Retina (tissue), 1 donor: ENCODE measurements around the gene DROSHA.

Experiments
- DNase-seq: peaks from one replicate; pipeline ENCODE4 v3.0.0-alpha.2; 2016

DROSHA gene

GRCh38 chr5:31516802-31517201, 15.1 kb downstream of the DROSHA start:
- no peak for DNase-seq

- no peak for DNase-seq
Observed at GRCh38 chr5:31511305-31511704, 20.6 kb downstream of the DROSHA start.

DNA sequence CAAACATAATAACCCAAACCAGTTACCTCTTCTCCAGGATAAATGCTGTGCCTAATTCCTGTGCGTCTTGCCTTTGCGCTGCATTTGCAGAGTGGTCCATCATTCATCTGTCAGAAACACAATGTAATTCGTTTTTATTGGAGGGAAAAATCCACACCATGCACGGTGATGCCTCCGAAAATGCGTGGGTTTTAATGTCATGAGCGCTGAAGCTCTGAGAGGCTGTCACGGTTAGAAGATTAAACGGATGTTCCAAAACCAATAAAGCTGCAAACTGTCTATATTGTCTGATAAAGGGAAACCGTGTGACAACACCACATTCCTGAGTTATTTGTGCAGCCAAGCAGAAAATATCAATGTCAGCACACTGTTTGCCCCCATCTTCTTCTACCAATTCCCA, 27.4 kb downstream of the DROSHA start:
- DNase-seq: no peak

DNA sequence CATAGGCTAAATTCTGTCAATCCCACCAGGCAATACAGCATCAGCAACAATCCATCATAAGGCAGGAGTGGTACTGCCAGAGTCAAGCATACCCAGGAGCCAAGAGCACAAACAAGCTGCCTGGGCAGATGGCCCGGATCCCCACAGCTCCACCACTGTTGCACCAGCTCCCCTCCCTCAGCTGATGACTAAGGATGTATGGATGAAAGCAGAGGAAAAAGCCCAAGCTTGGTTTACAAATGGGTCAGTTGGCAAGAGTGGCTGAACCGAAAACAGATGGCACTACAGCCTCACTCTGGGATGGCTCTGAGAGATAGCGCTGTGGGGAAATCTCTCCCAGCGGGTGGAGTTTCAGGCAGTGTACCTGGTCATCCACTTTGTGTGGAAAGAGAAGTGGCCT, 29.4 kb downstream of the DROSHA start:
- DNase-seq: no peak

DNA sequence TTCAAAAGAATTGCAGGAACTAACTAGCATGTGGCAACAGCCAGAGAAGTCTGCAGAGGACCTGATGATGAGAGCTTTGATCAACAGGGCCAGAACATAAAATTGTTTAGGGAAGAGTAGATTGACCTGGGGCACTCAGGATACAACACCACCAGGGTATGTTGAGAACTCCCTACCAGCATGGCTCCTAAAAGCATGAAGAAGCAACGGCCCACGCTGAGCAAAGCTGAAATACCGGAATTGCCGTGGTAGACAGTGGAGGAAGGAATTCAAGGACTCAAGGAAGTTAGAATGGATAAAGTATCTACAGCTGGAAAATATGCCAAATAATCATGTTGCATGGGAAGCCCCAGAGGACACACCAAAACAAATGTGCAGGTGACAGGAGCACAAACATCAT, 31.6 kb downstream of the DROSHA start:
- no peak for DNase-seq

DNA sequence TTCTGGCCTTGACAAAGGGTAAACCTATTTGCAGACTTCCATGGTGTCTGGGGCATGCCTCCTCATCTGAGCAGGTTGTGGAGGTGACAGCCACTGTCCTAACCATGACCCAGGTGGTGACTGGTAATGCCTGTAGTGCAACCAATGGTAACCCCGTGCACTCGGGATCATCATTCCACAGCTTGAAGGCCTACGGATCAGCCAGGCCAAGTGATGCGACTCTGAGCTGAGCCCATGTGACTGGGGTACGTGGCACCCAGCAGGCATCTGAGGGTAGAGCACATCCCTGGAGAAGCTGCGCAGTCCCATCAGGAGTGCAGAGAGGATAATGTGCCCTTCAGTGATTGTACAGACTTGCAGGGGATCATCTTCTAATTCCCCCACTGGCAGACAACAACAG, 35.0 kb downstream of the DROSHA start:
- DNase-seq: no peak

DNA sequence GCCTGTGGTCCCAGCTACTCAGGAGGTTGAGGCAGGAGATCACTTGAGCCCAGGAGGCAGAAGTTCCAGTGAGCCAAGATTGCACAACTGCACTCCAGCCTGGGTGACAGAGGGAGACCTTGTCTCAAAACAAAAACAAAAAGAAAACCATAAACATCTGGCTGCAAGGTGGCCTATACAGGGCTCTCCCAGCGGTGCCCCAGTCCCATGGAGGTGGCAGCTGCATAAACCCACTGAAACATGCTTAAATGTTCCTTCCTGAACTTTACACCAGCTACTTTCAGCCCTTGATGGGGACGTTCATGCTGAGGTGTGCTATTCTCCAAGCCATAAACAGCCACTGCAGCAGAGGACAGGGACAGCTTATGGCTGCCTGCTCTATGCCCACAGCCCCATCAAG, 35.6 kb downstream of the DROSHA start:
- DNase-seq: no peak

DNA sequence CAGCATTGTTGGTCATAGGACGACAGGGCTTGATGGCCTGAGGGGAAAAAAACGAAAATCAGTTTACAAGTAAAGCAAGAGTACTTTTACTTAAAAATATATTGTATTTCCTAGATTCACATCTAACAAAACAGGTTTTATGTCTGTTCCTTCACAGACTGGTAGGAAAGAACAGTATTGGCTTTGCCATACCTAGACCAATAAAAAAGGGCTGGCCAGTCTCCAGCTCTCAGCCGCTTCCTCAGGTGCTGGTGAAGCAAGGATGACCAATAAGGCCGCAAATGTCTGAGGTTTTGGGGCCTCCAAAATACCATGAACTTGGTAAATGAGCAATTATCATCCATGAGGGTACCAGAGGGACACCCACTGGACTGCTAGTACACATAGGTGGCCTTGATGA, 36.6 kb downstream of the DROSHA start:
- DNase-seq: no peak

DNA sequence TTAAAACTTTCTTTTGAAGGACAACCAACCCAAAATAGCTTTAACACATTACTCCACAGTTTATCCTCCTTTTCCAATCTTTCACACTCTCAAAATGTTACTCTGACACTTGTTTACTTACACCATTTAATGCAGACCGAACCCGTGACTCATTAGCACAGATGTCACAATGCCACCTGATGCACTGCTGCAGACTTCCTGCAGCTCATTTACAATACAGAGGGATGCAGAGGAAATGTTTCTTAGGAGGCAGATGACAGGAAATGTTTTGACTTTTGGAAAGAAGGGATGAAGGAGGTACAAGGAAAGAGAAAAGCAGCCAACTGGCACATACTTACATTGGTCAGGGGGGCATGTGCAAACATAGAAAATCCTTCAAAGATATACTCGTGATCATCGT, 39.0 kb downstream of the DROSHA start:
- DNase-seq: no peak

DNA sequence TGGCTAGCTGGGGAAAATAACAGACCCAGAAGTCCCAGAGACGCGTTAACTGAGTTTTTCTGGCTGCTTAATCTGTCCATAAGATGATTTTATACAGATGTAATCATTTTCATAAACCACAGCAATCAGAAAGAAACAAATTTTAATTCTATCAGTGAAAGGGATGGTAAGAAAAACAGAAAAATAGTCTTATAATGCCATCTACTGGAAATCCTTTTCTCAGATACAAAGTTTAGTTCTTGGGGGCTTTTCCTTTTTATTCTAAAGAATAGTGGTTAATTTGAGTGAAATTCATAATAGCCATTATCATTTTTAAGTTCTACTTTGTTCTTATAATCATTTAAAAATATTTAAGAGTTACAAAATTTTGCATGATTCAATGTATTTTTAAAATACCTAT, 44.4 kb downstream of the DROSHA start:
- DNase-seq: no peak

- DNase-seq: no peak
Observed at GRCh38 chr5:31486441-31486840, 45.5 kb downstream of the DROSHA start.

- no peak for DNase-seq
Observed at GRCh38 chr5:31485376-31486207, 46.3 kb downstream of the DROSHA start.

DNA sequence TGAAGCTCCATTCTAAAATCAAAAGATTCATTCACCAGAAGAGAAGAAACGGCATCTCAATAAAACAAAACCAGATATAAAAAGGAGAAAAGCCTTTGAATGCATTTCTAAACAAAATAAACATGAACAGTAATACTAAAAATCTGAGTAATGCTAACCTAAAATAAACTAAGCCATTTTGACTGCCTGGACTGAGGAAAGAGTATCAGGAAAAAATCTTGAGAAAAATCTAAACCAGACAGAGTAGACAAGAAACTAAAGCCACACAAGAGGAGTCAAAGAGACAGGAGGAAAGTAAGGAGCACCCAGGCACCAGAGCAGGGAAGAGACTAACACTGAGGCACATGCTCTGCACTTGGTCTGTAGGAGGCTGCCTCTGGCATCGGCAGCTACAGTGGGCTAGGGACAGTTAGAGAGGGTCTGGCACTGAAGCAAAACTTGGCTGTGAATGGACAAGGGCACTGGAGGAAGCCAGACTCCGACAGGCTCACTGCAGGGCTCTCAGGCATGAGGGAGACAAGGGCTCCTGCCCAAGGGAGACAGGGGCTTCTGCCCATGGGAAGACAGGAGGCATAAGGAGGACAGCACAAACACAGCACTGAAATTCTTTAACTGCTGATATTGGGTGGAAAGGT, 50.2 kb downstream of the DROSHA start:
- DNase-seq: no peak

DNA sequence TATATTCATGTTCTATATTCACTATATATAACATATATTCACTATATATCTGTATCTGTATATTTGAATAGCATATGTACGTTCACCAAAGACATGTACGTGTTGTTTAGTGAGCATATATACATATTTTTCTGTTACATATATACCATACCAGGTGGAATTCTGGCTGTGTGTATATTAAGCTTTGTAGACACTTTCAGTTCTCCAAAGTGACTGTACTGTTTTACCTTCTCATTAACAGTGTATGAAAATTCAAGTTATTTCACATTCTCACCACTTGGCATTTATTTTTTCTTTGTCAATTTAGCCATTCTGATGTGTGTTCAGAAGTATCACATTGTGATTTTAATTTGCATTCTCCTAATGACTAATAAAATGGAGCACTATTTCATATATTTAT, 52.2 kb downstream of the DROSHA start:
- no peak for DNase-seq

- DNase-seq: no peak
Observed at GRCh38 chr5:31478901-31479300, 53.0 kb downstream of the DROSHA start.

- DNase-seq: no peak
Observed at GRCh38 chr5:31477971-31478370, 53.9 kb downstream of the DROSHA start.

DNA sequence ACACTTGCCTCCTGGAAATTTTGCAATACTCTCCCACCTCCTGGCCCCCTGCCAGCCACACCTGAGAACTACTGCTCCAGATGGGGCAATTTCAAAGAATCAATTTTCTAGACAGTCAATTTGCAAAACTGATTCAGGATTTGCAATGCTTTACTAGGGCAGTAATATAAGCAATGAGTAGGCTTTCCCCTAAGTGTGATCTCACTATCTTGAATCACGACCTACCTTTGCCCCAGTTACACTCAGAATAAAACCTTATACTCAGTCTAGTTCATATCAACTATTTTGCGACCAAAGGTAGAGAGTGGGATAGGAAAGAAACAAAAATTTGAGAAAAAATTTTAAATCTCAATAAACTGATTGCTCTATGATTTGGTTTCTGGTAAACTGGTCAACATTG, 54.4 kb downstream of the DROSHA start:
- DNase-seq: no peak

DNA sequence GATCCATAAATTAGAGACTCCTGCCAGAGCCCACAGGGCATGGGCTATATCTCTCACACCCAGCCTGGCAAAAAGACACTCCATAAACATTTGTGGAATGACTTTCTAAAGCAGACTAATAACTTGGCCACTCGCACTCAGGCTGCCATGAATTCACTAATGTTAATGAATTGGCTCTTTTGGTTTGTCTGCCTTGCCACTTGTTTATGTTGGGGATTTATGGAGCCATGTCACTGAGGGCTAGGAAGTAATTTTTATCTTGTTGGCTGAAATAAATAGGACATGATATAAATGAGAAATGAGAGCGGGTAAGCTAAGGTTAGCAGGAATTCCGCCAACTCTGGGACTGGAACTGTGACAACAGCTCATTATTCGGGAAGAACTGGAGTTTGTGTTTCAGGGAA, 55.2 kb downstream of the DROSHA start:
- no peak for DNase-seq

GRCh38 chr5:31471916-31472315, 60.0 kb downstream of the DROSHA start:
- DNase-seq: no peak

DNA sequence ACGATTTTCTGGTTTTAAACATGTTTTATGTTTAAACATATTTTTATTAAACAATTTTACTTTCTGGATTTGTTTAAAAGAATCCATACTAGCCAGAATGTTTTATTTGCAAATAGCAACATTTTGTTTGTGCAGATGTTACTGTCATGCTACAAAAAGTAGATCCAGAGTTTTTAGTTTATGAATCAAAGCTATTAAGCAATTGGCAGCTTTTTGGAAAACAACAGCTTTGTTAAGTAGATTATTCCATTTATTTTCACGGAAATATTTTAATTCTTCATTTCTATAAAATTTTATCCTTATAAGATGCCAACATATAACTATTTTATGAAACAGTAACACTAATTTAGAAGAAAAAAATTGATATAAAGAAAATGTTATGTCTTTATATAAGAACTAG, 60.9 kb downstream of the DROSHA start:
- DNase-seq: no peak

GRCh38 chr5:31470608-31471007, 61.3 kb downstream of the DROSHA start:
- no peak for DNase-seq

GRCh38 chr5:31469886-31470285, 62.0 kb downstream of the DROSHA start:
- DNase-seq: no peak

DNA sequence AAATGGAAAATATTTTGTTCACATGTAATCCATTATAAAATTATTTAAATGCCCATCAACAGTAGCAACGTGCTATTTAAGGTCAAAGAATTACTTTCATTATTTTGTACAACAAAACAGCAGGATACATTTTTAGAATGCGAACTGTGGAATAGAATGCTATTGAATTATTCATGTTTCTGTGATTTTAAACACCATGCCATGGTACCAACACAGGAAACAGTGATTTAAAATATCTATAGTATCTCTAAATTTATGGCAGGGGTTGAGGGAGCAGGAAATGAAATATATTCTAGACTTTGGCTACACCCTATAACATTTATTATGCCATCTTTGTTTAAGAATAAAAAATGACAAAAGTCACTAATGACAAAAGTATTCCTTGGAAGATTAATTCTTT, 62.4 kb downstream of the DROSHA start:
- DNase-seq: no peak

- DNase-seq: no peak
Observed at GRCh38 chr5:31465291-31465690, 66.6 kb downstream of the DROSHA start.

DNA sequence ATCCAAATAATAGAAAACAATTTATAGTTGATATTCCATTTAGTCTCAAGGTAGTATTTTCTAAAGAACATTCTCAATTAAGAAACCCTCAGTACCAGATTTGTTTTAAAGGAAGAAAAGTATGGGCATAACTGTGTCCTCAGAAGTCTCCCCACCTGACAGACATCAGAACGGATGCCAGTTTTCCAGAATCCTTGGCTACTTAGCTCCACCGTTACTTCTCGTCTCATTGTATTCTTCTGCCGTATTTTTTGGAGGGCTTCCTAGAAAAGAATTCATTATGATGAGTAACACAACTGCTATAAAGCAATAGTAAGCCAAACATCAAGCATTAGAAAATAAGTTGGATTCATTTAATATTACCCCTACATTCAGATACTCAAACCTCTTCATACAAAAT, 67.8 kb downstream of the DROSHA start:
- no peak for DNase-seq
